Calu3 (cell line): ENCODE results near the gene SLC7A6. TPM values are rescaled to one million over a fixed set of nuclear protein-coding genes. Genes with fewer than 3 reads are reported as not detected.

Experiments used
- BruUV-seq: library from RNA; stranded (reverse); fragments of 400-500 nt; replicated peaks from 2 replicates; lab custom pipeline; 2021; lab: Mats Ljungman, UMichigan
- CTCF ChIA-PET: fragments of 300-600 bp; sonication (Branson Sonifier 250); formaldehyde crosslinking; loops from one replicate; lab custom pipeline; 2022; ENCODE audit warnings: antibody characterized with exemption; lab: Charles Lee
- DNase-seq: peaks from one replicate; pipeline ENCODE4 v3.0.0; 2022
- H3K27ac Mint-ChIP-seq: one replicate; pipeline ENCODE4 v1.8.0; 2022; ENCODE audit warnings: mixed read lengths; ENCODE audit not compliant: unreplicated experiment
- H3K27me3 Mint-ChIP-seq: one replicate; pipeline ENCODE4 v1.8.0; 2022; ENCODE audit warnings: mixed read lengths; ENCODE audit not compliant: unreplicated experiment
- H3K36me3 Mint-ChIP-seq: one replicate; pipeline ENCODE4 v1.8.0; 2022; ENCODE audit warnings: mild to moderate bottlenecking, moderate library complexity, mixed read lengths; ENCODE audit not compliant: insufficient read depth, unreplicated experiment
- H3K4me1 Mint-ChIP-seq: one replicate; pipeline ENCODE4 v1.8.0; 2022; ENCODE audit warnings: mild to moderate bottlenecking, low read depth, mixed read lengths; ENCODE audit not compliant: unreplicated experiment
- H3K4me3 Mint-ChIP-seq: one replicate; pipeline ENCODE4 v1.8.0; 2022; ENCODE audit warnings: mild to moderate bottlenecking, low read depth, moderate library complexity, mixed read lengths; ENCODE audit not compliant: unreplicated experiment
- H3K9me3 Mint-ChIP-seq: one replicate; pipeline ENCODE4 v1.8.0; 2022; ENCODE audit warnings: low read depth, mixed read lengths; ENCODE audit not compliant: unreplicated experiment
- intact Hi-C: fragments of 100-400 bp; cut with micrococcal nuclease; formaldehyde crosslinking; loops from one replicate; pipeline ENCODE4 v1.10.0; 2022; ENCODE audit not compliant: unreplicated experiment
- total RNA-seq: library from RNA; stranded (reverse); gene quantifications from 2 replicates; pipeline ENCODE4 v1.2.3, GENCODE V29; 2022
- TF ChIP-seq, protein P1 (sequence below): fragments of 200-600 bp; IDR thresholded peaks from one replicate; pipeline ENCODE4 v1.8.0; 2022; ENCODE audit warnings: antibody characterized with exemption; ENCODE audit not compliant: unreplicated experiment

The SLC7A6 gene
- total RNA-seq, 1 experiment from 2014 or later, result 45.4 TPM

DNA sequence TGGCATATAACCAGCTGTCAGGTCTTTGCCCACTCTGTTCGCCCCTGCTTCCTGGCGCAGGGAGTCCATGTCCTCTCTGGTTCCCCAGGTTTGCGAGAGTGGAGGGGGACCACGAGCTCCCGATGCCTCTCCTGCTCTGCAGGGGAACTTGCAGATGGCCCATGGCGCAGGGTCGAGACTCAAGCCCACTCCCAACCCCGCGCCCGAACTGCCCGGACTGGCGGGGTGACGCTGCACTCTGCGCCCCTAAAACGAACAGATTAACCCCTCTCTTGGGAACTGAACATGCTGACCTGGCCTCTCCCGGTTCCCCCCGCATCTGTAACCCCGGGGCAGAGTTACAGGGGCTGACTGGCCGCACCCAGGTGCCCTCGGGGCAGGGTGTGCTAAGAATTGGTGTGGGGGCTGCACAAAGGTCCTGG is 19.8 kb upstream of the SLC7A6 start:
- Mint-ChIP-seq H3K27ac (peak overlapping the region; percentile 43), H3K9me3 (no peaks in the 10 kb centered on the region), H3K4me3 (peak overlapping the region; percentile 93), H3K36me3 (peaks cover 40% of the 10 kb centered on the region), H3K4me1 (peaks cover 25% of the 10 kb centered on the region), H3K27me3 (no peaks in the 10 kb centered on the region)
- CTCF ChIA-PET, result interaction anchor here (0.6 to 1.2 kb wide), 5 partner anchors 10 to 458 kb away, joined by 3 to 8 read pairs (median 3); no protein-coding TSS in a partner anchor
- intact Hi-C loops, result no loop called here
- TF ChIP-seq, protein P1, sequence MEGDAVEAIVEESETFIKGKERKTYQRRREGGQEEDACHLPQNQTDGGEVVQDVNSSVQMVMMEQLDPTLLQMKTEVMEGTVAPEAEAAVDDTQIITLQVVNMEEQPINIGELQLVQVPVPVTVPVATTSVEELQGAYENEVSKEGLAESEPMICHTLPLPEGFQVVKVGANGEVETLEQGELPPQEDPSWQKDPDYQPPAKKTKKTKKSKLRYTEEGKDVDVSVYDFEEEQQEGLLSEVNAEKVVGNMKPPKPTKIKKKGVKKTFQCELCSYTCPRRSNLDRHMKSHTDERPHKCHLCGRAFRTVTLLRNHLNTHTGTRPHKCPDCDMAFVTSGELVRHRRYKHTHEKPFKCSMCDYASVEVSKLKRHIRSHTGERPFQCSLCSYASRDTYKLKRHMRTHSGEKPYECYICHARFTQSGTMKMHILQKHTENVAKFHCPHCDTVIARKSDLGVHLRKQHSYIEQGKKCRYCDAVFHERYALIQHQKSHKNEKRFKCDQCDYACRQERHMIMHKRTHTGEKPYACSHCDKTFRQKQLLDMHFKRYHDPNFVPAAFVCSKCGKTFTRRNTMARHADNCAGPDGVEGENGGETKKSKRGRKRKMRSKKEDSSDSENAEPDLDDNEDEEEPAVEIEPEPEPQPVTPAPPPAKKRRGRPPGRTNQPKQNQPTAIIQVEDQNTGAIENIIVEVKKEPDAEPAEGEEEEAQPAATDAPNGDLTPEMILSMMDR, result no peak
- no TSS peak for BruUV-seq
- no peak for DNase-seq

DNA sequence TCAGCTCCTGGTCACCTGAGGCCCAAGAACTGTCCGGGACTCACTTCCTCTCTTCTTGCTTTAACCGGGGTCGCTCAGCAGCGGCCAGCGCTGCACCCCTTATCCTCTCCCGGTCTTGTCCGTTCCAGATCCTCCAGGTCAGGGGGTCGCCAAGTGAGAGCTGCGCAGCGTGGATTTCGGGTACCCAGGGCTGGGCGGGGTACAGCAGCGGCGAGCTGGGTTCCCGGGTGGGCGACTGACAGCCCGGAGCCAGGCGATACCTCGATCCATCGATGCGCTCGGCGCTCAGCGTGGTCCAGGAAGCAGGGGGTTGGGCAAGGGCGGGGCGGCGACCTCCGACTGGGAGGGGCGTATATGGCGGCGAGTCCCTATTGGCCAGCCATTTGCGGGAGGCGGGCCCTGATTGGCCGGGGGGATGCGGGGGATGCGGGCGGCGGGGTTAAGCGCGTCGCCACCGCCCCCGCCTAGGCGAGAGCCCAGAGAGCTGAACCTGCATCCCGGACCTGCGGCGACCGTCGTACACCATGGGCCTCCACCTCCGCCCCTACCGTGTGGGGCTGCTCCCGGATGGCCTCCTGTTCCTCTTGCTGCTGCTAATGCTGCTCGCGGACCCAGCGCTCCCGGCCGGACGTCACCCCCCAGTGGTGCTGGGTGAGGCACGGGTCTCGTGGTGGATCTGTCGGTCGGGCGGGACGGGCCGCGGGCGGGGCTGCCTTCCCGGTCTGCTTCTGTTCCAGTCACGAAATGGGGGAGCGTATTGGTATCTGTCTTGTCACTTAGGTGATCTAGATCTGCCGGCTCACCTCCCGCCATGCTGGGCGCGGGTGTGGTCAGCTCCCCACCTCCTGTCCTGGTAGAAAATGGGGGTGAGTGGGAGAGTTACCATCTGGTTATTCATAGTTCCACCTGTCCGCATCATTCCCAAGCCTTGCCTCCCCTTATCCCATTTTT is 19.1 kb upstream of the SLC7A6 start, which contains the start of gene PLA2G15:
TSS of gene PLA2G15 (plus strand) at position 471 of the 951 bp plus-strand sequence. CDS start at position 525, 54 bp downstream.
- no peaks in the 10 kb centered on the region for H3K9me3 Mint-ChIP-seq
- TF ChIP-seq, protein P1, result no peak
- peaks cover 41% of the 10 kb centered on the region for H3K36me3 Mint-ChIP-seq
- H3K27ac Mint-ChIP-seq, result peak within 1 kb of the TSS; percentile 43
- intact Hi-C loops, result no loop called here
- TSS peak; percentile 58 for BruUV-seq
- no peaks in the 10 kb centered on the region for H3K27me3 Mint-ChIP-seq
- DNase-seq, result peak; percentile 97
- peak within 1 kb of the TSS; percentile 93 for H3K4me3 Mint-ChIP-seq
- CTCF ChIA-PET, result interaction anchor here (0.5 to 1.2 kb wide), 7 partner anchors 11 to 458 kb away, joined by 3 to 4 read pairs (median 3); no protein-coding TSS in a partner anchor
- peaks cover 25% of the 10 kb centered on the region for H3K4me1 Mint-ChIP-seq

DNA sequence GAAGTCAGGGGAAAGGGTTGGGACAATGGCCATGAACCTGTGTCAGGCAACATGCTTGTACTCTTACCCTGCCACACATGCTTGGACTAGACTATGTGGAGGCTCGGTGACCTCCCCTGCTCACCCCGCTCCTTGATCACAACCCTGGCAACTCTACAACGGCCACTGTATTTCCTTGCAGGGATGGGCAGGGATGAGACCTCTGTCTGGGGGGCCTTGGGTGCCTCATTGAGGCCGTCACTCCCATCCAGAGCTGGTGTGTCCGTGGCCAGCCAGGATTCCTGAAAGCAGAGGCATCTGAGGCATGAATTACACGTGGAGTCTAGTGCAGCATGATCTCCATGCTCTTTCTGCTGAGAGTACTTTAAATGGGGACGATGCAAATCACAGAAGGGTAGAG is 18.2 kb upstream of the SLC7A6 start:
- H3K9me3 Mint-ChIP-seq, result no peaks in the 10 kb centered on the region
- DNase-seq, result no peak
- CTCF ChIA-PET, result no interaction called here
- BruUV-seq, result no TSS peak
- intact Hi-C loops, result no loop called here
- no peak overlapping the region for H3K27ac Mint-ChIP-seq
- no peaks in the 10 kb centered on the region for H3K27me3 Mint-ChIP-seq
- TF ChIP-seq, protein P1, result no peak
- H3K36me3 Mint-ChIP-seq, result peaks cover 48% of the 10 kb centered on the region
- peak overlapping the region; percentile 93 for H3K4me3 Mint-ChIP-seq
- peaks cover 25% of the 10 kb centered on the region for H3K4me1 Mint-ChIP-seq

DNA sequence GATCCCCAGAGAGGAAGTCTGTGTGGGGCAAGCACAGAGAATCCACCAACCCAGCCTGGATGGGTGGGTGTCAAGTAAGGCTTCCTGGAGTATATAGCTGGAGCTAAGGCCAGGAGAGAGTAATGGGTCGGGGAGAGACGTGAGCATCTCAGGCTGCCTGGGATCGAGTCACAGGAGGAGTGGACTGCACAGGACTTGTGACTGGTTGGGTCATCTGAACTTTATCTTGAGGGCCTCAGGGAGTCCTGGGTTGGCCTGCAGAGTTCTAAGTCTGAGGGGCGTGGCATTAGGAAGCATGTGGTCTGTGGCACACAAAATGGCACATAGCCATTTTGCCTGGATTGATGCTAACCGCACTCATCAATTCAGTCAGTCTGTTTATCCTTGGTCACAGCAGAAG is 17.7 kb upstream of the SLC7A6 start:
- Mint-ChIP-seq H3K4me3 (peak overlapping the region; percentile 93), H3K27me3 (no peaks in the 10 kb centered on the region), H3K9me3 (no peaks in the 10 kb centered on the region), H3K36me3 (peaks cover 51% of the 10 kb centered on the region), H3K27ac (no peak overlapping the region), H3K4me1 (peaks cover 25% of the 10 kb centered on the region)
- no TSS peak for BruUV-seq
- CTCF ChIA-PET, result no interaction called here
- intact Hi-C loops, result no loop called here
- no peak for DNase-seq
- TF ChIP-seq, protein P1, result no peak
